Activated T-cell treated with anti-CD3 and anti-CD28 coated beads for 4 hours (primary cell): ENCODE measurements around the gene MYH7.

Experiments used
- DNase-seq: peaks from one replicate; pipeline ENCODE4 v3.0.0-alpha.2; 2020

MYH7 gene

DNA sequence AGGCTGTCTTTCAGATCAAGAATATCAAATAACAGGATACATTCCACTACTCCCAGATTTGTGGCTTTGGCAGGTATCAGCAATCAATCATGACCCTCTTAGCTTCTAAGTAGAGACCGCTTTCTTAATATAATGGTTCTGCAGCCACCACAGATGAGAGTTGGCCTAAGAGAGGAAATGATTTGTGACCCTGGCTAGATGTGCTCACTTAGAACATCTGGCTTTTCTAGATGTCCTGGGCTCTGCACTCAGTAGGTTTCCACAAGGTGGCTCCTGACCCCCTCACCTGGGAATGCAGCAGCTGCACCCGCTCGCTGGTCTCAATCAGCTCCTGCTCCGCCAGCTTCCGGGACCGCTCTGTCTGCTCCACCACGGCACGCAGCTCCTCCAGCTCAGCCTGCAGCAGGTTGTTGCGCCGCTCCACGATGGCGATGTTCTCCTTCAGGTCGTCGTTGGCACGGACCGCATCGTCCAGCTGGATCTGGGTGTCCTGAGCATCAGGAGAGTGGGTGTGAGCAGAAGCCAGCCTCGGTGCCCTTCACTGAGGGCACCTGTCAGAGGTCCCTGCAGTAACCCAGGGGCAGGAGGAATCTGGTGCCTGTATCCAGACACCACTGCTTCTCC is 49.7 kb downstream of the MYH7 start:
- no peak for DNase-seq

DNA sequence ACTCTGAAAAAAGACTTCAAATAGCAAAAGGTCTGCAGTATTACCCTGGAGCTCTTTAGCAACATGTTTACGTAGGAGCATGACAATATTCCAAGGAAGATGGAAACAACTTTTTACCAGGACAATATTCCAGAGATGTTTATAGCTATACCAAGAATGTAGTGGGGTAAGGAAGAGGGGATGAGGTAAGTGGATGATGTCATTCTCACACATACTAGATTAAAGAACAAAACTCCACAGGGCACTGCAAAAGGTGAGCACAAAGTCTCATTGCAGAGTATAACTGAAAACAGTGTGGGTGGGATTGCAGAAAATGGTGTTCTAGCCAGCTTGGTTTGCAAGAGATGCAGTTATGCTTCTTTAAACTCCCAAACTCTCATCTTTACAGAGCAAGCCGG is 50.2 kb downstream of the MYH7 start:
- DNase-seq, result no peak

DNA sequence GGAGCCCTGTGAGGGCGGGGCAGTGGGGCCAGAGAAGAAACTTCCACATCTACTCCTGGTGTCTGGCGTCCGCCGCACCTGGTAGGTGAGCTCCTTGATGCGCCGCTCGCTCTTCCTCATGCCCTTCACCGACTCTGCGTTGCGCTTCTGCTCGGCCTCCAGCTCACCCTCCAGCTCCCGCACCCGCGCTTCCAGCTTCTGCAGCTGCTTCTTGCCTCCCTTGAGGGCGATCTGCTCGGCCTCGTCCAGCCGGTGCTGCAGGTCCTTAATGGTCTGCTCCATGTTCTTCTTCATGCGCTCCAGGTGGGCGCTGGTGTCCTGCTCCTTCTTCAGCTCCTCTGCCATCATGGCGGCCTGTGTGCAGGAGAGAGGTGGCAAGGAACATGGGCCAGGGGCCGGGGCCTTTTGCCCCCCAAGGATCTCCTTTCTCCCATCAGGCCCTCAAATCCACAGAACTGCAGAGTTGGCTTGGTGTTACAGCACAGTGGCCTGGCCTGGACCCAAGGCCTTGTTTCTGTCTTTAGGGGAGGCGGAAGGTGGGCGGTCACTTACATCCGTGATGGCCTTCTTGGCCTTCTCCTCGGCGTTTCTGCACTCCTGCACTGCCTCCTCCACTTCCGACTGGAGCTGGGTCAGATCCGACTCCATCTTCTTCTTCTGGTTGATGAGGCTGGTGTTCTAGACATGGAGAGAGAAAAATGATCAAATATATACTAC is 50.9 kb downstream of the MYH7 start:
- DNase-seq, result no peak

DNA sequence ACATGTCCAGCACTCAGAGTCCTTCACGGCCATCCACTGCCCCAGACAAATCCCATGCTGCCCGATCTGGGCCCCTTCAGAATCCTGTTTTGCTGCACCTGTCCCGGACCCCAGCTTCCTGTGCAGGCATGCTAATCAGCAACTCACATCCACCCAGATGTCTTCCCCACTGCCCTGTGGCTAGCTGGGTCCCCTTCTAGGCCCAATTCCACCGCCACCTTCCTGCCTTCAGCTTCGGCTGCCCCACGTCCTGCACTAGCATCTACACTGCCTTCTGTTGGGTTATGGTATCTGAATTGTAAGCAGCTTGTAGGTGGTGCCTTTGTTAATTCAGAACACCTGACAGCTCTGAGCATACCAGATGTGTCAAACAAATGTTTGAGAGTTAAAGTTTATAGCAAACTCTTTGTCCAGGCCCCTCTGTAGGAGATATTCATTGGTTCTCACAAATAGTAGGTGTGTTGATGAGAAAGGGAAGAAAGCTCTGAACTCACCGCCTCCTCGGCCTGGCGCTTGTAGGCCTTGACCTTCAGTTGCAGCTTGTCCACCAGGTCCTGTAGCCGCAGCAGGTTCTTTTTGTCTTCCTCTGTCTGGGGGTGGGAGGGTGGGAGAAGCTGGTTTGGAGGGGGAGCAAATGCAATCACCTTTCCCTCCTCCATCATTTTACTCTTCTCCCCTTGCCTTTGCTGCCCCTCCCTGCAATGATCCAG is 52.6 kb downstream of the MYH7 start:
- DNase-seq, result no peak

DNA sequence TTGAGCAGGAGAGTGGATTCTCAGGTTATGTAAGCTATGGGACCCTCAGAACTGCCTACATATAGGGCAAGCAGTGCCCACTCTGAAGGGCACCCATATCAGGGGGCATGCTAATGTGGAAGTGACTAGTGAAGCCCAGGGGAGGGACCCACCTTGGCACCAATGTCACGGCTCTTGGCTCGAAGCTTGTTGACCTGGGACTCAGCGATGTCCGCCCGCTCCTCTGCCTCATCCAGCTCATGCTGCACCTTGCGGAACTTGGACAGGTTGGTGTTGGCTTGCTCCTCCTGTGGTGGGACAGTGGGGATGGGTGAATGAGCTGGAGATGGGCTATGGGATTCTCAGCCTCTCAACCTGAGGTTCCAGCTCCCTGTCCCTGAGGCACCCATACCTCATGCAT is 53.2 kb downstream of the MYH7 start:
- no peak for DNase-seq

DNA sequence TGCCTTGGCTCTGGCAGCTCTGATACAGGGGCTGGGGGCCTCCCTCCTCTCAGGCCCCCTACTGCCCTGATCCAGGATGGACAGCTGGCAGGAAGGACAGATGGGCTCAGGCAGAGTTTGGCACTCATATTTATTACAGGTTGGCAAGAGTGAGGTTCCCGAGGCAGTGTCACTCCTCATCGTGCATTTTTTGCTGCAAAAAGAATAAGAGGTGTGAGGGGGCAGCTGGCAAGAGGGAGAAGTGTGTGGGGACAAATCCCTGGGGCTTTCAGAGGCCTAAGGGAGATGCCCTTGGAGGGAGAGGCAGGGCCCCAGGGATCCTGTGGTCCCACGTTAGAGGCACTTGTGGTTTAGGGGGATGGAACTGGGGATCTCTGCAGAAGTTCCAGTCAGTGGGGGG is 53.6 kb downstream of the MYH7 start:
- DNase-seq, result no peak

DNA sequence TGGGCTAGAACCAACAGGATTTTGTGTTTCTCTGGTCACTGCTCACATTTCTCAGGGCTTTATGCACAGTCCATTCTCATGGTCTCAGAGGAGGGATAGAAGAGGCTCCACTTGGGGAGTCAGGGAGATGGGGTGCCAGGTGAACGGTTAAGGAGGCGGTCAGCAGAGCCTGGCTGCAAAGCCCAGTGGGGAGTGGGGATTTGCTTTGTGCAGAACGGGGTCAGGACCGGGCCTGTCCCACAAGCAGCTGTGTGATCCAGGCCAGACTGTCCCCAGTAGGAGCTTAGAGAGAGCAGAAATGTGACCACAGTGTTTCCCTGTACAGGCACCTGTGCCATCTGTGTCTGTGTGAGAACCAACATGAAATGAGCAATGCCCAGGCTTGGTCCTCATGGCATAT is 54.5 kb downstream of the MYH7 start:
- DNase-seq, result no peak

DNA sequence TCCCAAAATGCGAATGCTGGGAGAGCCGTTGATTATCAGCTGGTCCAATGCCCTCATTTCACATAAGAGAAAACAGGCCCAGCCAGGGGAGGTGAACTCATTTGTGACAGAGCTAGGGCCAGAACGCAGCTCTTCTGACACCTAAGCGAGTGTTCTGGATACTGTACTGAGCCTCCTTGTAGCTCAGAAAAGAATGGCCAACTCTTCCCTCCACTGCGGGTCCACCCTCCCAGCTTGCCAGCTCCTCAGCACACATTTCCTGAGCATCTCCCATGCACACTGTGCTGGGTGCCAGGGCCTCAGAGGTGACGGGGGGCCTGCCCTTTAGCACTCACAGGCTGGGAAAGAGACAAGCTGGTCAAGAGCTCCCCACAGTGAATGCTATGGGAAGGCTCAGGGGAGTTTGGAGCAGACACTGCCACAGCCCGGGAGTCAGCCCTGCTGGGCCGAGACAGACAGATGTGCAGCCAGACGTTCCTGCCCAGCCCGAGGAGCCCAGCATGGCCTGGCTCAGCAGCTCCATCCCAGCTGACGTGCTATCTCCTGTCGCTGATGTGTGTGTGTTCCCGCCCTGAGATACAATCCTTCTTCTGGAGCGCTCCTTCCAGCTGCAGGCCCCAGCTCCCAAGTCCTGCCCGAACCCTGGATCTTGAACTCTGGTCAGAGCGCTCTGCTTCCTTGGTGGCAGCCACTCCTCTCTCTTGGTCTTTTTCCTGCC is 55.1 kb downstream of the MYH7 start:
- DNase-seq, result no peak

DNA sequence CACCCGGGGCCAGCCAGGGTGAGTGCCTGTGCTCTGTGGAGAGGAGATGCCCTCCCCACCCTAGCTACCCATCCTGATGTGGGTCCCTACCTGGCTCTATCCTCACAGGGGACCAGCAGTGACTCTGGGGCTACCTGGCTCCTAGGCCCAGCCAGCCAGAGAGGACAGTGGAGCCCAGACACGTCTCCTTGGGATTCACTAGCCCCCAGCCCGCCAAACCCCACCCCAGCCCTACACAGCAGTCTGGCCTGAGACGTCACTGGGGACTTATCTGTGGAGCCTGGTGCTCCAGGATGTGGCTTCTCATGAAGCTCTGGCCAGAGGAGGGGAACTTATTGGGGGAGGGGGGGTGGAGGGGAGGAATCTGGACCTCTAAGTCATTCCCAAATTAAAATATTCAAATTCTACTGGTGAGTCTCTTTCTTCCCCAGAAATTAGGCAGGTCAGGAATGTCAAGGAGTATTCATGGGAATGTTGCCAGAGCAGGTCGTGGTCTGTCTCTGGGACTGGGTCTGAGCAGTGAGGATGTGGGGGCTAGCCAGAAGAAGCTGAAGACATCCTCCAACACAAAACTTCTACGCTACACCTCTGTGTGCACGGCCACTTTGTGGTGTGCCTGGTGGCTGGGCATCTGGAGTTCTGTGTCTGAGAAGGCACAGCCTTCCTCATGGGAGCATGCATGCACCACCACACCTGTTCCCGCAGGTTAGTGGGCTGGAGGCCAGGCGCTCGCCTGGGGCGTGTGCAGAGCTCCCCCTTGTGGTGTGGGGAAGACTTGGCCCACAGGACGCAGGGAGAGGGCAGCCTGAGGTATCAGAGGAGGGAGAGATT is 55.9 kb downstream of the MYH7 start:
- peak; percentile 56 for DNase-seq

DNA sequence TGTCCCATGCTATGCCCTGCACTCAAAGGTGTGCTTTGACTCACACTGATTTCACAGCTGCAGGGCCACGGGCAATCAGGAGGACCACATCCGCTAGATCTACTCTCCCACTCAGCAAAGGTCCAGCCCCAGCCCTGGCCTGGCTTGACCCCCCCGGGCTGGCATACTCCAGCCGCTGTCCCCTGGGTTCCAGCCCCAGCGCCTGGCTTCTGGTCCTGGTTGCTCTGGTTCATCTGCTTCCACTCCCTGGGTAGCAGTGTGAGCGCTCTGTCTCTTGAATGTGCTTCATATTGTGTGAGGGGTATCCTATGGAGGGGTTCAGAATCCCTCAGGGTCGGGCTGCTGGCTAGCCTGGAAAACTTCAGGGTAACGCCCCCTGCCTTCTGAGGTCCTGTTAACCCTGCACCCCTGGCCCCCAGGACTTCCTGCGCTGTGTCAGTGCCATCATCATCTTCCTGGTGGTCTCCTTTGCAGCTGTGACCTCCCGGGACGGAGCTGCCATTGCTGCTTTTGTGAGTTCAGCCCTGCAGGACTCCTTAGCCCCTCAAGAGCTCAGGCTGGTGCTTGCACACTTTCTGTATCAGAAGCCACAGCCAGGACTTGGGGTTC is 56.7 kb downstream of the MYH7 start:
- no peak for DNase-seq

DNA sequence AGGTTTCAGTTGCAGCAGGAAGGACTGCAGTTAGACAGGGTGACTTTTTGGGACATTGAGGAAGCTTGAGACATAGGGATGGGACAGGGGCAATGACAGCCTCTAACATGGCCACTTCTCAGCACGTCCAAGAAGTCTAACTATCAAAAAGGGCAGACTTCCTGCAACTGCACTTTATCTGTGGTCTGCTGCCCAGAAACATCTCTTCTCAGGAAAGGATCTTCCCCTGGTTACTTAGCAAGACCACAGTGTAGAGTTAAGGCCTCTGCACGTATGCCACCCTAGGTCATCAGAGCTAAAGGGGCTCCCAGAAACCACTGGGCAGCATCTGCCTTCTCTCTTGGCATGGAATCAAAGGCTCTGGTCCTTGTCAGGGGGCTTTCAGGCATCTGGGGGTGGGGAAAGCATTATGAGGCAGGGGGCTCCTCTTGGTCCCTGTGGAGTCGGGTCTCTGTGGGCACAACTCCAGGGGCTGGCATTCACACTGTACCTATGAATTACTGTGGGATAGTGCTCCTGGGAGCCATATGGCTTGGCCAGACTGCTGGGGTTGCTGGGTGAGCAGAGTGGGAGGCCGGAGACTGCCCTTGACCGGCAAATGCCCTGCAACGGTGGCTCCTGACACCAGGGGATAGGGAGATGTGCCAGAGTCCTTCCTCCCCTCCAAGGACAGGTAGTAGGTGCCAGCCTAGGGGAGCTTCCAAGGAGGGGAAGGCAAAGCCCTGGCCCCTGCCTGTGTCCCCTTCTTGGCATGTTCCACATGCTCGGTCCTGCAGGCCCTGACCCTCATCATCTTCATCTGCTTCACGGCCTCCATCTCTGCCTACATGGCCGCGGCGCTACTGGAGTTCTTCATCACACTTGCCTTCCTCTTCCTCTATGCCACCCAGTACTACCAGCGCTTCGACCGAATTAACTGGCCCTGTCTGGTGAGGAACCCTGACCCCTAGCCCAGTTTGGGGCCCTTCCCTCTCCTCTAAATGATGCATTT is 57.6 kb downstream of the MYH7 start:
- DNase-seq, result no peak

DNA sequence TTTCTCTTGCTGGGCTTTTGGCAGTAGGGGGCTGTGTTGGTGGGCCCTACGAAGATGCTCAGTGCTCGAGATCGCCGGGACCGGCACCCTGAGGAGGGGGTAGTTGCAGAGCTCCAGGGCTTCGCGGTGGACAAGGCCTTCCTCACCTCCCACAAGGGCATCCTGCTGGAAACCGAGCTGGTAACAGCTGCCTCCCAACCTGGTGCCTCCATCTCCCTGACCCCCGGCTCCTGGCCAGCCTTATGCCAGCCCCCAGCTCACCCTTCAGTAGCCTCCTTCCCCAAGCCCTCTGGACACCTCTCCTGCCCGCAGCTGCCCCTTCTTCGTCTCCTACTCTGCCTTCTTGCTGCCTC is 58.3 kb downstream of the MYH7 start:
- no peak for DNase-seq

DNA sequence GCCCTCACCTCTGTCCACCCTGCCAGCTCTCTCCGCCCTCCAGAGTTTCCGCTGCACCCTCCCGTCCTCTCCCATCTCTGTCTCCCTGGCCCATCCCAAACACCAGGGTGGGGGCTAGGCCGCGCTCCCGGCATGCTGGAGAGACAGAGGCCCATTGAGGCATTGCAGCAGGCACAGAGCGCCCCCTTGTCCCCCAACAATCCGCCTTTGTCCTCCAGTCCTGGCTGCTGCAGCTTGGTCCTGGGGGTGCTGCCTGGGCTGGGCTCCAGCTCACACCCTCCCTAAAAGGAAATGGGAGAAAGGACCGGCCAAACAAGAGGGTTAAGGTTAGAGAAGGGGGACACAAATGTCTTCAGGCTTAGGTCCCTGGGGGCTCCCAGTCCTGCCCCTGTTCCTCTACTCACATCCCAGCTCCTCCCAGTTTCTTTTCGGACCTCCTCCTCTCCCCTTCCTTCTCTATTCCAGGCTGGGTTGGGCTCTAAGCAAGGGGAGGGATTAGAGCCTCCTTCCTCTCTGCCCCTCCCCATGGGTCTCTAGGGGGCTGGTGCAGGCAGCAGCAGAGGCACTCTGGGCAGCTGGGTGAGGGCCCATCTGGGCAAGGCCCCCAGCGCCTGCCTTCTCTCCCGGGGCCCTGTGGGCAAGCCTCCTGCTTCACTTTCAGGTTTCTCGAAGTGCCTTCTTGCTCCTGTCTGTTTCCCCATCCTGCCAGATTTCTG is 58.8 kb downstream of the MYH7 start, which contains the start of gene CMTM5:
Gene CMTM5 (plus strand): TSS at position 565 of the 716 bp plus-strand sequence. CDS start 206 bp downstream, outside the sequence.
- no peak for DNase-seq

DNA sequence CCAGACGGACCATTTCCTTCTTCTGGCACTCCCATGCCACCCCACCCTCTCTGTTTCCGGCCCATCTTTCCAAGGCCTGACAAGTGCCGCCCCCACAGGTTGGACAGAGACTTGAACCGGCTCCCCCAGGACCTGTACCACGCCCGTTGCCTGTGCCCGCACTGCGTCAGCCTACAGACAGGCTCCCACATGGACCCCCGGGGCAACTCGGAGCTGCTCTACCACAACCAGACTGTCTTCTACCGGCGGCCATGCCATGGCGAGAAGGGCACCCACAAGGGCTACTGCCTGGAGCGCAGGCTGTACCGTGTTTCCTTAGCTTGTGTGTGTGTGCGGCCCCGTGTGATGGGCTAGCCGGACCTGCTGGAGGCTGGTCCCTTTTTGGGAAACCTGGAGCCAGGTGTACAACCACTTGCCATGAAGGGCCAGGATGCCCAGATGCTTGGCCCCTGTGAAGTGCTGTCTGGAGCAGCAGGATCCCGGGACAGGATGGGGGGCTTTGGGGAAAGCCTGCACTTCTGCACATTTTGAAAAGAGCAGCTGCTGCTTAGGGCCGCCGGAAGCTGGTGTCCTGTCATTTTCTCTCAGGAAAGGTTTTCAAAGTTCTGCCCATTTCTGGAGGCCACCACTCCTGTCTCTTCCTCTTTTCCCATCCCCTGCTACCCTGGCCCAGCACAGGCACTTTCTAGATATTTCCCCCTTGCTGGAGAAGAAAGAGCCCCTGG is 59.8 kb downstream of the MYH7 start:
- DNase-seq, result no peak

DNA sequence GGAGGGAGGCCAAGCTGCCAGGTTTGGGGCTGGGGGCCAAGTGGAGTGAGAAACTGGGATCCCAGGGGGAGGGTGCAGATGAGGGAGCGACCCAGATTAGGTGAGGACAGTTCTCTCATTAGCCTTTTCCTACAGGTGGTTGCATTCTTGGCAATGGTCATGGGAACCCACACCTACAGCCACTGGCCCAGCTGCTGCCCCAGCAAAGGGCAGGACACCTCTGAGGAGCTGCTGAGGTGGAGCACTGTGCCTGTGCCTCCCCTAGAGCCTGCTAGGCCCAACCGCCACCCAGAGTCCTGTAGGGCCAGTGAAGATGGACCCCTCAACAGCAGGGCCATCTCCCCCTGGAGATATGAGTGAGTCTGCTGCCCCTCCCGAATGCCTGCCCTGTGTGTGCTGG is 62.4 kb downstream of the MYH7 start:
- DNase-seq, result no peak

DNA sequence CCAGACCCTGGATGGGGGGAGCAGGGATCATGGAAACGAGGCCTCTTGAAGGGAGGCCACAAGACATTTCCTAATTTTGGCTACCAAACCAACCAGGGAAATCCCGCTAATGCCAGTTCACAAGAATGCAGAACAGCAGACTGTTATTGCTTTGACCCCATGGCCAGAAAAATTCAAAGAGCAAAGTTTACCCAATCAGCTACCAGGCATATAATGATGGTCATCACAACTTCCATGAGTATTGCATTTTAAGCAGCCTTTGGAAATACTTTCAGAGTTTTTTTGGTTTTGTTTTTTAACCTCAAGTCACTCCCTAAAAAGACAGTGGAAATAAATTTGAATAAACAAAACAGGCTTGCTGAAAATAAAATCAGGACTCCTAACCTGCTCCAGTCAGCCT is 63.0 kb downstream of the MYH7 start, which contains the start of gene IL25:
Gene IL25 (plus strand): TSS at position 301 of the 400 bp plus-strand sequence.
- no peak for DNase-seq

DNA sequence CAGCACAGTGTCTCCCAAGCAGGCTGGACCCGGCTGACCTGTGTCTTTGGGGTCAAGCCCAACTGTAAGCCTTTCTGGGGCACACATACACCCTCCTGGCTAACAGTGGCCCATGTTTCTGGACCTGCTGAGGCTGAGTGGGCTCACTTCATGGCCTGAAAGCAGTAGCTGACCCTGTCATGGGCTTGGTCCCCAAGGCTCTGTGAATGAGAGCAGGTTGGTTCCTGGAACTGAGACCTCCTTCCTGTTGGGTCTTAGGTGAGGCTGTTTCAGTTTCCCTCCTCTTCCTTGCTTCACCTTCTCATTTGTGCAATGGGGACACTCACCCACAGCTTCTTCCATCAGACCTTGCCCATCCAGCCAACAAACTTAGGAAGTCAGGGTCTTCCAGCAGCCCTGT is 63.6 kb downstream of the MYH7 start:
- DNase-seq, result no peak

DNA sequence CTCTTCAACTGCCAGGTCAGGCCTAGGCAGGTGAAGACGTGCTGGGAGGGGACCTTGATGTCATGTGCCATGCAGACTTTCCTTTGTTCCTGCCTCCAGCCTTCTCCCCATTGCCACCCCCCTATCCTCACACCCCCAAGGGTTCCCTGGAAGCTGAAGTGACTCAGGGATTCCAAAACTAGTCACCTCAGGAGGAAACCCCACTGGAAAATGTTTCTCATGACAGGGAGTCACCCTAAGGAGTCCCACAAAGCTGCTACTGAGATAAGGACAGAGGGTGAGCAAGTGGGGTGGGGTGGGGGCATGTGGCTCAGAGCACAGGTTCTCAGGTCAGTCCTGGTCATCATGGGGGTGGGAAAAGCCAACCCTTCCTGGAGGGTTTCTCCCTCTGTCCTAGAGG is 65.2 kb downstream of the MYH7 start:
- no peak for DNase-seq

DNA sequence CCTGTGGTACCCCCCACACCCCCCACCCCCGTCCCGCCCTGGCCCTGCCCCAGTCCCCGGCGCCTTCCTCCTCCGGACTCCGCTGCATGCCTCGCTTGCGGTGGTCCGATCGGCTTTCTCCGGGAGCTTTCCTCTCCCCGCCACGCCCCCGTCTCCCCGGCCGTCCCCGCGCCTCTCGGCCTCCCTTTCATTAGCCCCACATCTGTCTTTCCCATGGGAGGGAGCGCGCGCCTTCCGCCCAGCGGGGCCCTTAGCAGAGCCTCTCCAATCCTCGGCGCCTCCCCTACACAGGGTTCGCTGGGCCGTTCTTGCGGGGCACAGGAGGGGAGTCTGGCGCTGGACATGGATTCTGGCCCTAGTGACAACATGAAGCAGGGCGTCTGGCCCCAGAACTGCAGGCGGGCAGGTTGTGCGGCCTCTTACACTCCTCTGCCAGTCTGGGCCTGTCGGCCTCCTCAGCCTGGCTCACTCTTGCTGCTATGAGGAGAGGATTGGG is 69.0 kb downstream of the MYH7 start:
- no peak for DNase-seq
